HEK293 (cell line): ENCODE measurements around the gene HES1.
A peak's percentile ranks its signal among the peaks of the same experiment; 100 is the strongest.

ENCODE experiments used
- KLF17 ChIP-seq: fragments of 450-650 bp; formaldehyde crosslinking; IDR thresholded peaks from 2 replicates; pipeline ENCODE4 v1.5.1; 2016; ENCODE audit warnings: missing biosample characterization, missing genetic modification characterization
- PRDM10 ChIP-seq: fragments of 450-650 bp; formaldehyde crosslinking; IDR thresholded peaks from 2 replicates; pipeline ENCODE4 v1.5.1; 2016; ENCODE audit warnings: missing biosample characterization, missing genetic modification characterization
- PRDM6 ChIP-seq: fragments of 450-650 bp; formaldehyde crosslinking; IDR thresholded peaks from 2 replicates; pipeline ENCODE4 v1.5.1; 2017; ENCODE audit warnings: missing biosample characterization, missing genetic modification characterization
- REST ChIP-seq: fragments of 450-650 bp; formaldehyde crosslinking; IDR thresholded peaks from 2 replicates; pipeline ENCODE4 v1.5.1; 2016; ENCODE audit warnings: missing biosample characterization, missing genetic modification characterization
- WT1 ChIP-seq: fragments of 450-650 bp; formaldehyde crosslinking; IDR thresholded peaks from 2 replicates; pipeline ENCODE4 v1.5.1; 2016; ENCODE audit warnings: missing biosample characterization, missing genetic modification characterization
- ZBTB26 ChIP-seq: fragments of 450-650 bp; formaldehyde crosslinking; optimal IDR thresholded peaks from 2 replicates; pipeline ENCODE3; 2016; ENCODE audit warnings: missing biosample characterization, mild to moderate bottlenecking, missing genetic modification characterization
- ZFP41 ChIP-seq: fragments of 450-650 bp; formaldehyde crosslinking; IDR thresholded peaks from 2 replicates; pipeline ENCODE4 v1.5.1; 2016; ENCODE audit warnings: missing biosample characterization, missing genetic modification characterization, borderline replicate concordance
- ZNF18 ChIP-seq: fragments of 450-650 bp; formaldehyde crosslinking; IDR thresholded peaks from 2 replicates; pipeline ENCODE4 v1.5.1; 2016; ENCODE audit warnings: missing biosample characterization, missing genetic modification characterization
- ZNF488 ChIP-seq: fragments of 450-650 bp; formaldehyde crosslinking; IDR thresholded peaks from 2 replicates; pipeline ENCODE4 v1.5.1; 2016; ENCODE audit warnings: missing biosample characterization, missing genetic modification characterization

Gene HES1

DNA sequence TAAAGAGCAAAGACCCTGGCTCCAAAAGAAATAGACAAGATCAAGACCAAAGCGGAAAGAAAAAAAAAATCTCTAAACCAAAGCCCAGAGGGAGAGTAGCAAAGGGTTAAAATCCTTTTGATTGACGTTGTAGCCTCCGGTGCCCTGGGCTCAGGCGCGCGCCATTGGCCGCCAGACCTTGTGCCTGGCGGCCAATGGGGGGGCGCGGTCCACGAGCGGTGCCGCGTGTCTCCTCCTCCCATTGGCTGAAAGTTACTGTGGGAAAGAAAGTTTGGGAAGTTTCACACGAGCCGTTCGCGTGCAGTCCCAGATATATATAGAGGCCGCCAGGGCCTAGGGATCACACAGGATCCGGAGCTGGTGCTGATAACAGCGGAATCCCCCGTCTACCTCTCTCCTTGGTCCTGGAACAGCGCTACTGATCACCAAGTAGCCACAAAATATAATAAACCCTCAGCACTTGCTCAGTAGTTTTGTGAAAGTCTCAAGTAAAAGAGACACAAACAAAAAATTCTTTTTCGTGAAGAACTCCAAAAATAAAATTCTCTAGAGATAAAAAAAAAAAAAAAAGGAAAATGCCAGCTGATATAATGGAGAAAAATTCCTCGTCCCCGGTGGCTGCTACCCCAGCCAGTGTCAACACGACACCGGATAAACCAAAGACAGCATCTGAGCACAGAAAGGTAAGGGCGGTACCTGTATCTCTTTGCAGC lies at the start of gene HES1 (continued):
- peak; percentile 97 for TF ChIP-seq REST (tag by site-specific recombination)
- TF ChIP-seq ZFP41 (tag by site-specific recombination): no peak
- TF ChIP-seq PRDM6 (tag by site-specific recombination): peak; percentile 94
- TF ChIP-seq ZNF488 (tag by site-specific recombination): no peak
- TF ChIP-seq KLF17 (tag by site-specific recombination): peak; percentile 39; the same call in 1 of the 2 replicates
- TF ChIP-seq PRDM10 (tag by site-specific recombination): no peak
- peak; percentile 35; the same call in 1 of the 2 replicates for TF ChIP-seq WT1 (tag by site-specific recombination)
- peak; percentile 49 for TF ChIP-seq ZBTB26 (tag by site-specific recombination)
- TF ChIP-seq ZNF18: no peak
- TF ChIP-seq, all 188 proteins: peak for 49
